Measurements from ENCODE around the gene TCF4. TPM values are rescaled to one million over a fixed set of nuclear protein-coding genes. Genes with fewer than 3 reads are reported as not detected.

Gene TCF4
- total RNA-seq, 1 donor from 2014 or later: 77.3 TPM

GRCh38 chr18:55543130-55543704 lies 44.8 kb downstream of the TCF4 start:
- peaks cover 18% of the 10 kb centered on the region for H3K4me1 Mint-ChIP-seq (ENCODE audit: unreplicated experiment)

GRCh38 chr18:55541571-55541970 lies 46.4 kb downstream of the TCF4 start:
- Mint-ChIP-seq H3K27ac (ENCODE audit: unreplicated experiment) (no peak overlapping the region), H3K4me1 (ENCODE audit: unreplicated experiment) (peaks cover 3% of the 10 kb centered on the region), H3K36me3 (ENCODE audit: unreplicated experiment) (peaks cover 1% of the 10 kb centered on the region), H3K4me3 (ENCODE audit: unreplicated experiment) (no peak overlapping the region), H3K27me3 (ENCODE audit: unreplicated experiment) (no peaks in the 10 kb centered on the region), H3K9me3 (ENCODE audit: unreplicated experiment) (peaks cover 7% of the 10 kb centered on the region)
- no peak for DNase-seq (ENCODE audit: extremely low spot score, unreplicated experiment)
- no peak for TF ChIP-seq CTCF (IDR thresholded peaks at IDR 0.05)

More at GRCh38 chr18:55543130-55543704, 44.8 kb downstream of the TCF4 start:
- Mint-ChIP-seq H3K36me3 (ENCODE audit: unreplicated experiment) (peaks cover 1% of the 10 kb centered on the region), H3K9me3 (ENCODE audit: unreplicated experiment) (peaks cover 7% of the 10 kb centered on the region), H3K27me3 (ENCODE audit: unreplicated experiment) (no peaks in the 10 kb centered on the region), H3K27ac (ENCODE audit: unreplicated experiment) (no peak overlapping the region), H3K4me3 (ENCODE audit: unreplicated experiment) (no peak overlapping the region)
- no peak for DNase-seq (ENCODE audit: extremely low spot score, unreplicated experiment)
- TF ChIP-seq CTCF (IDR thresholded peaks at IDR 0.05): no peak

GRCh38 chr18:55539240-55539639 lies 48.8 kb downstream of the TCF4 start:
- H3K9me3 Mint-ChIP-seq (ENCODE audit: unreplicated experiment): peaks cover 7% of the 10 kb centered on the region
- no peaks in the 10 kb centered on the region for H3K36me3 Mint-ChIP-seq (ENCODE audit: unreplicated experiment)
- DNase-seq (ENCODE audit: extremely low spot score, unreplicated experiment): no peak
- H3K4me3 Mint-ChIP-seq (ENCODE audit: unreplicated experiment): no peak overlapping the region
- H3K4me1 Mint-ChIP-seq (ENCODE audit: unreplicated experiment): peaks cover 6% of the 10 kb centered on the region
- no peaks in the 10 kb centered on the region for H3K27me3 Mint-ChIP-seq (ENCODE audit: unreplicated experiment)
- H3K27ac Mint-ChIP-seq (ENCODE audit: unreplicated experiment): no peak overlapping the region
- no peak for TF ChIP-seq CTCF (IDR thresholded peaks at IDR 0.05)

- Mint-ChIP-seq H3K27me3 (ENCODE audit: unreplicated experiment) (no peaks in the 10 kb centered on the region), H3K4me1 (ENCODE audit: unreplicated experiment) (peaks cover 8% of the 10 kb centered on the region), H3K9me3 (ENCODE audit: unreplicated experiment) (peaks cover 7% of the 10 kb centered on the region), H3K4me3 (ENCODE audit: unreplicated experiment) (no peak overlapping the region), H3K27ac (ENCODE audit: unreplicated experiment) (no peak overlapping the region), H3K36me3 (ENCODE audit: unreplicated experiment) (peaks cover 2% of the 10 kb centered on the region)
- no peak for DNase-seq (ENCODE audit: extremely low spot score, unreplicated experiment)
- no peak for TF ChIP-seq CTCF (IDR thresholded peaks at IDR 0.05)
These were observed 53.0 kb downstream of the TCF4 start for GRCh38 chr18:55534996-55535395.

GRCh38 chr18:55534547-55534946 lies 53.4 kb downstream of the TCF4 start:
- no peak for DNase-seq (ENCODE audit: extremely low spot score, unreplicated experiment)
- no peak for TF ChIP-seq CTCF (IDR thresholded peaks at IDR 0.05)
- Mint-ChIP-seq H3K4me1 (ENCODE audit: unreplicated experiment) (peaks cover 8% of the 10 kb centered on the region), H3K27me3 (ENCODE audit: unreplicated experiment) (no peaks in the 10 kb centered on the region), H3K27ac (ENCODE audit: unreplicated experiment) (no peak overlapping the region), H3K9me3 (ENCODE audit: unreplicated experiment) (peaks cover 3% of the 10 kb centered on the region), H3K36me3 (ENCODE audit: unreplicated experiment) (peaks cover 2% of the 10 kb centered on the region), H3K4me3 (ENCODE audit: unreplicated experiment) (no peak overlapping the region)

Data from osteocyte (in vitro differentiated cells).